ENCODE measurements around the gene ANKRD28. TPM values are rescaled to one million over a fixed set of nuclear protein-coding genes. Genes with fewer than 3 reads are reported as not detected.
A peak's percentile ranks its signal among the peaks of the same experiment; 100 is the strongest.
"Not testable (repeated sequence)": the region's sequence is repeated elsewhere in the genome, so short reads cannot be mapped to it uniquely, and the experiment has no call there.

ANKRD28 gene
- total RNA-seq, 4 donors from 2014 or later = 39.0 to 81.1 (median 49.5) TPM

GRCh38 chr3:15815696-15816095 lies 17.9 kb upstream of the ANKRD28 start:
- H3K27me3 ChIP-seq = no peaks in the 10 kb centered on the region
- no peak overlapping the region for H3K27ac ChIP-seq
- TF ChIP-seq POLR2AphosphoS5 (IDR thresholded peaks at IDR 0.05) = no peak
- peak in 4 of 5 experiments; percentile 18 to 27 (median 22) for TF ChIP-seq CTCF (IDR thresholded peaks at IDR 0.05)
- H3K9me3 ChIP-seq = no peaks in the 10 kb centered on the region
- no peak overlapping the region for H3K4me3 ChIP-seq
- intact Hi-C loops (cut with DNase I; ENCODE audit: low total_unique reads) = loop anchor here (10.0 kb wide), 1 partner anchor 359 kb away; the partner anchor contains the start of gene GALNT15
- WGBS, 2 donors (ENCODE audit: low coverage in 1 of 2) = 50 to 58% methylated on average over 4 of the region's 4 CpGs
- in situ Hi-C loops (cut with MboI; ENCODE audit: low pct_ligation_motif_present in 1 of 4, low pct_unique_long_range_greater_than_20kb in 1 of 4, low sequenced_read_pairs in 3 of 4) = loop anchor here in 3 of 4 donors (25.0 kb wide), 3 partner anchors 178 to 447 kb away; partner anchors contain the start of genes DPH3 (in 1 of the 3) and OXNAD1 (in 1 of the 3)
- H3K4me1 ChIP-seq = peaks cover 0 to 24% (median 8%) of the 10 kb centered on the region in 4 donors
- DNase-seq = no peak
- no peaks in the 10 kb centered on the region for H3K36me3 ChIP-seq

- intact Hi-C loops (cut with DNase I; ENCODE audit: low total_unique reads) = loop anchor here (2.0 to 10.0 kb wide), 3 partner anchors 186 to 434 kb away; partner anchors contain the start of gene GALNT15
- H3K36me3 ChIP-seq, DNase-seq, H3K4me3 ChIP-seq, H3K9me3 ChIP-seq, H3K27ac ChIP-seq, H3K27me3 ChIP-seq: not testable (repeated sequence)
- peaks cover 0 to 35% (median 12%) of the 10 kb centered on the region in 4 donors for H3K4me1 ChIP-seq
- 90 to 96% methylated on average over 4 to 5 of the region's 5 CpGs for WGBS, 2 donors (ENCODE audit: low coverage in 1 of 2)
- in situ Hi-C loops (cut with MboI; ENCODE audit: low pct_ligation_motif_present in 1 of 4, low pct_unique_long_range_greater_than_20kb in 1 of 4, low sequenced_read_pairs in 3 of 4) = loop anchor here in 3 of 4 donors (5.0 to 25.0 kb wide), 5 partner anchors 176 to 449 kb away; partner anchors contain the start of genes DPH3 (in 1 of the 3) and OXNAD1 (in 1 of the 3)
Measured at GRCh38 chr3:15813079-15813478, 15.3 kb upstream of the ANKRD28 start.

GRCh38 chr3:15812183-15812582 lies 14.4 kb upstream of the ANKRD28 start:
- no peaks in the 10 kb centered on the region for H3K9me3 ChIP-seq
- H3K27ac ChIP-seq = no peak overlapping the region
- peaks cover 0 to 34% (median 12%) of the 10 kb centered on the region in 4 donors for H3K4me1 ChIP-seq
- in situ Hi-C loops (cut with MboI; ENCODE audit: low pct_ligation_motif_present in 1 of 4, low pct_unique_long_range_greater_than_20kb in 1 of 4, low sequenced_read_pairs in 3 of 4) (loop anchor here in 3 of 4 donors (5.0 to 25.0 kb wide), 5 partner anchors 175 to 450 kb away; partner anchors contain the start of genes DPH3 (in 1 of the 3) and OXNAD1 (in 1 of the 3)), intact Hi-C loops (cut with DNase I; ENCODE audit: low total_unique reads) (loop anchor here (2.0 to 10.0 kb wide), 3 partner anchors 185 to 435 kb away; partner anchors contain the start of gene GALNT15)
- no peaks in the 10 kb centered on the region for H3K36me3 ChIP-seq
- no peak for DNase-seq
- 91 to 100% methylated on average over 1 of the region's 1 CpG for WGBS, 2 donors (ENCODE audit: low coverage in 1 of 2)
- no peak for TF ChIP-seq EP300 (IDR thresholded peaks at IDR 0.05; ENCODE audit: low read depth)
- peak; percentile 32 to 57 (median 42) for TF ChIP-seq CTCF (IDR thresholded peaks at IDR 0.05)
- no peaks in the 10 kb centered on the region for H3K27me3 ChIP-seq
- no peak overlapping the region for H3K4me3 ChIP-seq

DNA sequence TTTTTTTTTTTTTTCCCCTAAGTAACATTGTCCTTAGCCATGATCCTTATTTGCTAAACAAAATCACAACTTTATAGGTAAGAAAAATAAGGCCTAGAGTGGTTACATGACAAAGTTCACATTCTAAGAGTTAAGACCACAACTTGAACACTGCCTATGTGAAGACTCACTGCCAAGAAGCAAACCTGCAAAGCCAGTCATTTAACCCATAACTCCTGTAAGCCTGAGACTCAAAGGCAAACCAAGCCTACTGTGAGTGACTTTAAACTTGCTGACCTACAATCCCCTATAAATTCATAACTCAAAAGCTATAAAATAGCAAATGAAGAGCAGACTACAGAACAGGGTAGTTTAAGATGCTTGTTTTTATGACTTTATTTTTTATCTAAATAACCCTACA lies 12.9 kb upstream of the ANKRD28 start:
- no peaks in the 10 kb centered on the region for H3K27me3 ChIP-seq
- no peak overlapping the region for H3K4me3 ChIP-seq
- DNase-seq = no peak
- H3K9me3 ChIP-seq = no peaks in the 10 kb centered on the region
- in situ Hi-C loops (cut with MboI; ENCODE audit: low pct_ligation_motif_present in 1 of 4, low pct_unique_long_range_greater_than_20kb in 1 of 4, low sequenced_read_pairs in 3 of 4) = loop anchor here in 3 of 4 donors (5.0 to 25.0 kb wide), 5 partner anchors 173 to 452 kb away; partner anchors contain the start of genes DPH3 (in 1 of the 3) and OXNAD1 (in 1 of the 3)
- H3K4me1 ChIP-seq = peaks cover 0 to 31% (median 12%) of the 10 kb centered on the region in 4 donors
- TF ChIP-seq POLR2A (IDR thresholded peaks at IDR 0.05) (no peak), CTCF (IDR thresholded peaks at IDR 0.05) (no peak), EP300 (IDR thresholded peaks at IDR 0.05; ENCODE audit: low read depth) (no peak), POLR2AphosphoS5 (IDR thresholded peaks at IDR 0.05) (no peak)
- H3K36me3 ChIP-seq = no peaks in the 10 kb centered on the region
- intact Hi-C loops (cut with DNase I; ENCODE audit: low total_unique reads) = loop anchor here (5.0 to 10.0 kb wide), 2 partner anchors 183 to 364 kb away; partner anchors contain the start of gene GALNT15
- peak overlapping the region in 3 of 4 donors; percentile 7 to 29 (median 19) for H3K27ac ChIP-seq

All from transverse colon (tissue), 4 donors.